Keratinocyte (primary cell): ENCODE data around the gene TJP3.

Experiments used
- EZH2 ChIP-seq: IDR thresholded peaks from one replicate; pipeline ENCODE4 v1.6.1; 2012; ENCODE audit warnings: inconsistent platforms, mild to moderate bottlenecking, low read length, moderate library complexity
- TF ChIP-seq, protein P1 (sequence below), 3 experiments: IDR thresholded peaks in 1 of 3; conservative IDR thresholded peaks in 1 of 3; optimal IDR thresholded peaks in 1 of 3; 2 replicates in 2 of 3; 3 replicates in 1 of 3; pipeline versions ENCODE3 to v1.5.1; 2011; ENCODE audit warnings: low read length in 3 of 3, mild to moderate bottlenecking in 3 of 3, moderate library complexity in 2 of 3, control low read depth in 1 of 3, inconsistent platforms in 1 of 3; ENCODE audit not compliant: insufficient read depth in 2 of 3; ENCODE audit errors: extremely low read depth in 1 of 3

DNA sequence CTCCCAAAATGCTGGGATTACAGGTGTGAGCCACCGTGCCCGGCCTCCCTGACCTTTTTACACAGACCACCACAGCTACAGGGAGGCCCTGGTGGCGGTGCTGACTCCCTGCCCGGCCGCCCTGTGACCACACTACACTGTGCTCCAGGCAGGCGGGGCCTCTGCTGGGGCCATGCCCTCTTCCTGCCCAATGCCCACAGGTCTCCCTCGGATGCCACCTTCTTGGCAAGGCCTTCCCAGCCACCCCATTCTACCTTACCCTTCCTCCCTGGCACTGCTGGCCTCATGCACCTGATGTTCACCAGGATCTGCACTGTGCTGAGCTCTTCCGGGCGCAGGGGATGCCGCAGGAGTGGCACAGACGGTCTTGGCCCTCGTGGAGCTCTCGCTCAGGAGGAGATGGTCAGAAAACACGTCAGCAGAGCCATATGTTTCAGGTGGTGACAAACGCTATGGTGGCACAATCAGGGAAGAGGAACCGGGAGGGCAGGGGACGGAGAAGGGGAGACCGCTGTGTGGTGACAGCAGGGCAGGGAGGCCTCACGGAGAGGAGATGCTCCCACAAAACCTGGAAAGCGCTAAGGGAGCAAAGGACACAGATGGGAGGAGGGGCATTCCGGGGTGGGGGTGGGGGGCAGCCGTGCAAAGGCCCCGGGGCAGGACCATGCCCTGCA is 12.1 kb upstream of the TJP3 start:
- TF ChIP-seq, protein P1, sequence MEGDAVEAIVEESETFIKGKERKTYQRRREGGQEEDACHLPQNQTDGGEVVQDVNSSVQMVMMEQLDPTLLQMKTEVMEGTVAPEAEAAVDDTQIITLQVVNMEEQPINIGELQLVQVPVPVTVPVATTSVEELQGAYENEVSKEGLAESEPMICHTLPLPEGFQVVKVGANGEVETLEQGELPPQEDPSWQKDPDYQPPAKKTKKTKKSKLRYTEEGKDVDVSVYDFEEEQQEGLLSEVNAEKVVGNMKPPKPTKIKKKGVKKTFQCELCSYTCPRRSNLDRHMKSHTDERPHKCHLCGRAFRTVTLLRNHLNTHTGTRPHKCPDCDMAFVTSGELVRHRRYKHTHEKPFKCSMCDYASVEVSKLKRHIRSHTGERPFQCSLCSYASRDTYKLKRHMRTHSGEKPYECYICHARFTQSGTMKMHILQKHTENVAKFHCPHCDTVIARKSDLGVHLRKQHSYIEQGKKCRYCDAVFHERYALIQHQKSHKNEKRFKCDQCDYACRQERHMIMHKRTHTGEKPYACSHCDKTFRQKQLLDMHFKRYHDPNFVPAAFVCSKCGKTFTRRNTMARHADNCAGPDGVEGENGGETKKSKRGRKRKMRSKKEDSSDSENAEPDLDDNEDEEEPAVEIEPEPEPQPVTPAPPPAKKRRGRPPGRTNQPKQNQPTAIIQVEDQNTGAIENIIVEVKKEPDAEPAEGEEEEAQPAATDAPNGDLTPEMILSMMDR (optimal IDR thresholded peaks at IDR 0.05 in 1 of 3, IDR thresholded peaks at IDR 0.05 in 1 of 3, conservative IDR thresholded peaks at IDR 0.05 in 1 of 3; ENCODE audit: extremely low read depth in 1 of 3, insufficient read depth in 2 of 3, low read length in 3 of 3) = no peak
- TF ChIP-seq EZH2 = no peak
